ENCODE results near the gene FSTL4. TPM values are rescaled to one million over a fixed set of nuclear protein-coding genes. Genes with fewer than 3 reads are reported as not detected.

Gene FSTL4
- total RNA-seq, 4 donors from 2014 or later, result 0.33 to 0.78 (median 0.34) TPM; not detected in 1

DNA sequence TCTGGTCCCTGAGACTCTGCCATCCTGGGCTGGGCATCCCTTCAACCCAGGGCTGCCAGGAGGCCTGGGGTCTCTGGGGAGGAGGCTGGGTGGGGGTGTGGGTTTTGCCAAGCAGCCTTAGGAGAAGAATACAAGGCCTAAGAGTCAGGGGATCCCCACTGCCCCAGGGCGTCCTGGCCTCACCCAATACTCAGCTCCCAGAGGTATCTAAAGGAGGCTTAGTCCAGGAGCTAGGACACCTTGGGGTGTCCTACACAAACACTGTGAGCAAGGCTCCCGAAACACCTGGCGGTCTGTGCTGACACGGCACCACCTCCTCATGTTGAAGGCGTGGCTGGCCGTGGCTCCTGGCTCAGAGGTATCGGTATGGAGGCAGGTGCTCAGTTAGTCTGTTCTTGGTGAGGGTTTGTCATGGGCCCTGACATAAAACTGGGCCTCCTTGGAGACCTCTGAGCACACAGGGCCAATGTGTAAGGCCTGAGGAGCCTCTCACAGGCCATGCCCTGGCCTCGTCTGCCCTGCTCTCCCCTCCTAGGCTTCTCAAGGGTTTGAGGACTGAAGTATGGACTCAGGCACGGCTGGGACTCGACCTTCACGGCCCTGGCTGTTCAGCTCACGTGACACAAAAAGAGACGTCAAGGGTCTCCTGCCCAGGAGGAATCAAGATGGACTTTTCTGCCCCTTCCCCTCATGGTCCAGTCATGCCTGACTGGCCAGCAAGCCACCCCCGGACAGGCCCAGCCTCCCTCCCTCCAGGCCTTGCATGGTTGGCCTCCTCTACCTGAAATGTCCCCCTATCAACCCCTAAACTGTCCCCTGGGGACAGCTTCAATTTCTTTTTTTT lies 277.3 kb downstream of the FSTL4 start:
- Histone ChIP-seq H3K27me3 (peaks cover 0 to 5% (median 0%) of the 10 kb centered on the region in 4 donors), H3K36me3 (no peaks in the 10 kb centered on the region), H3K27ac (replicated peaks in 1 of 4) (no peak overlapping the region), H3K4me1 (no peaks in the 10 kb centered on the region), H3K9me3 (no peaks in the 10 kb centered on the region), H3K4me3 (no peak overlapping the region)
- TF ChIP-seq POLR2AphosphoS5 (IDR thresholded peaks at IDR 0.05), result no peak
- no peak for TF ChIP-seq CTCF (IDR thresholded peaks at IDR 0.05)
- no peak for TF ChIP-seq EP300 (IDR thresholded peaks at IDR 0.05)
- TF ChIP-seq POLR2A (IDR thresholded peaks at IDR 0.05; ENCODE audit: low read depth), result no peak
- no peak for DNase-seq (ENCODE audit: extremely low spot score)
- WGBS, result 71% methylated on average over 2 of the region's 14 CpGs
- intact Hi-C loops (cut with DNase I), result no loop called here

DNA sequence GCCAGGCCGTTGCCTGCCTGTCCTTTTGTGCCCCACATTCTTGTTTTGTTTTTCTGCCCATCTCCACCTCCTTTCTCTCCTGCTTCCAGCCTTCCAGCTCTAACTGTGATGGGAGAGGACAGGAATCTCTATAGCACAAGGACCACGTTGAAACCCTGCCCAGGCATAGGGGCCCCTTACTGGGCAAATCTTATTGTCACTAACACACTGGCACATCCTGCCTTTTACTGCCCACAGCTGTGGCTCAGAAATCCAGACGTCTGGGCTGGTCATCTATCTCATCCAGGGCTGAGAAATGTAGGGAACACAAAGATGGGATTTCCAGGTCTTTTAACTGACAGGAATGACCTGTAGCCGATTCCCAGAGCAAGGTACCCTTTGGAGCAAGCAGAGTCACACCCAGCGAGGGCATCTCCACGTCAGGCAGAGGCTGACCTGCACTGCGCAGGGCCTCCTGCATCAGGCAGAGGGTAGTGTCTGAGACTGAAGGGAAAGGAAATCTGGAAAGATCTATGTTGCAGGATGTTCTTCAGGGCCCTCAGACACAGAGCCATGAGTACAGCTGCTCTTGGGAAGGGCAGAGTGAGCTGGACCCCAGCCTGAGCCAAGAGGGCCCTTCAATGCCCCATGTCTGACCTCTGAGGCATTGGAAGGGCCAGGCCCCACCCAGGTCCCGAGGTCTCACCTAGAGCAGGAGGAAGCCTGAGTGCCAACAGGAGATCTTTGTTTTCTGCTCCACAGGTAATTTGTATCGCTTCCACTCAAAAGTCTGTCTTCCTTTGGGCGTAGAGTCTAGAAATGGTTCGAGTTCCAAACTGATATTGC lies 278.8 kb downstream of the FSTL4 start:
- WGBS, result 87% methylated on average over 11 of the region's 11 CpGs

GRCh38 chr5:133332439-133333024 lies 279.8 kb downstream of the FSTL4 start:
- intact Hi-C loops (cut with DNase I), result no loop called here
- no peak for DNase-seq (ENCODE audit: extremely low spot score)
- Histone ChIP-seq H3K4me1 (no peaks in the 10 kb centered on the region), H3K36me3 (no peaks in the 10 kb centered on the region), H3K9me3 (no peaks in the 10 kb centered on the region), H3K4me3 (no peak overlapping the region), H3K27ac (replicated peaks in 1 of 4) (no peak overlapping the region), H3K27me3 (peaks cover 0 to 5% (median 0%) of the 10 kb centered on the region in 4 donors)
- no peak for TF ChIP-seq POLR2AphosphoS5 (IDR thresholded peaks at IDR 0.05)
- no peak for TF ChIP-seq EP300 (IDR thresholded peaks at IDR 0.05)
- TF ChIP-seq POLR2A (IDR thresholded peaks at IDR 0.05; ENCODE audit: low read depth), result no peak
- TF ChIP-seq CTCF (IDR thresholded peaks at IDR 0.05), result no peak
- WGBS, result 73% methylated on average over 3 of the region's 5 CpGs

More for the DNA sequence above, 278.8 kb downstream of the FSTL4 start:
- TF ChIP-seq POLR2A (IDR thresholded peaks at IDR 0.05; ENCODE audit: low read depth), result no peak
- no peak for TF ChIP-seq CTCF (IDR thresholded peaks at IDR 0.05)
- no peak for TF ChIP-seq EP300 (IDR thresholded peaks at IDR 0.05)
- H3K4me1 ChIP-seq, result no peaks in the 10 kb centered on the region
- no peaks in the 10 kb centered on the region for H3K9me3 ChIP-seq
- H3K36me3 ChIP-seq, result no peaks in the 10 kb centered on the region
- H3K27me3 ChIP-seq, result peaks cover 0 to 5% (median 0%) of the 10 kb centered on the region in 4 donors
- no peak for DNase-seq (ENCODE audit: extremely low spot score)
- H3K4me3 ChIP-seq, result no peak overlapping the region
- no peak overlapping the region for H3K27ac ChIP-seq (replicated peaks in 1 of 4)
- intact Hi-C loops (cut with DNase I), result no loop called here

DNA sequence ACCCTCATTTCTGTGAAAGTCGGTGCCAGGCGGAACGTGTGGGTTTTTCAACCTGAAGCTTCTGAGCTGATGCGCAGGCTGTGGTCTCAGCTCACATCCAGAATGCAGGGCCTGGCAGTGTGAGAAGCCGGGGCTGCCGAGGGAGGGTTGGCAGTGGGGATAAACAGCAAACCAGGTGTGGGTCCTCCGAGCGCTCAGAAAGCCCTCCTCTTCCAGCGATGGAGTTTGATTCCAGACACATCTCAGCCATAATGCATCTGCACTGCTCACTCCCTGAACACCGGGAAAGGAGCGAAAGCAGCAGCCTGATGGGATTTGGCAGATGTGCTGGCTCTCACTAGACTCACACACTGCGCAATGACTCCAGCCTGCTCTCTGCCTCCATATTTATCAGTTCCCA lies 280.4 kb downstream of the FSTL4 start:
- TF ChIP-seq CTCF (IDR thresholded peaks at IDR 0.05) (no peak), EP300 (IDR thresholded peaks at IDR 0.05) (no peak), POLR2A (IDR thresholded peaks at IDR 0.05; ENCODE audit: low read depth) (no peak), POLR2AphosphoS5 (IDR thresholded peaks at IDR 0.05) (no peak)
- peaks cover 0 to 5% (median 0%) of the 10 kb centered on the region in 4 donors for H3K27me3 ChIP-seq
- H3K4me1 ChIP-seq, result no peaks in the 10 kb centered on the region
- WGBS, result 71% methylated on average over 12 of the region's 12 CpGs
- no peaks in the 10 kb centered on the region for H3K9me3 ChIP-seq
- no peak overlapping the region for H3K4me3 ChIP-seq
- no peaks in the 10 kb centered on the region for H3K36me3 ChIP-seq
- no peak overlapping the region for H3K27ac ChIP-seq (replicated peaks in 1 of 4)
- DNase-seq (ENCODE audit: extremely low spot score), result no peak
- intact Hi-C loops (cut with DNase I), result no loop called here
